Activated CD4-positive, alpha-beta memory T cell treated with anti-CD3 and anti-CD28 coated beads, Interleukin-2, amount 10 ng/mL, durations not matched to agents 7 days and 5 days (primary cell): ENCODE measurements around the gene NFAM1. TPM values are rescaled to one million over a fixed set of nuclear protein-coding genes. Genes with fewer than 3 reads are reported as not detected.

ENCODE experiments used
- CTCF ChIA-PET: fragments of 350-600 bp; sonication (Branson Sonifier 250); formaldehyde crosslinking; loops from one replicate; lab custom pipeline; 2021; ENCODE audit warnings: antibody characterized with exemption, inconsistent platforms; lab: Charles Lee
- POLR2A ChIA-PET: fragments of 350-600 bp; sonication (Branson Sonifier 250); formaldehyde crosslinking; loops from one replicate; lab custom pipeline; 2021; ENCODE audit warnings: antibody characterized with exemption; lab: Charles Lee
- DNase-seq: peaks from one replicate; pipeline ENCODE4 v3.0.0-alpha.2; 2020
- H3K27ac Mint-ChIP-seq: one replicate; pipeline ENCODE4 v1.8.0; 2021; ENCODE audit warnings: mild to moderate bottlenecking, mixed read lengths
- H3K27me3 Mint-ChIP-seq: one replicate; pipeline ENCODE4 v1.8.0; 2021; ENCODE audit warnings: mixed read lengths
- H3K36me3 Mint-ChIP-seq: one replicate; pipeline ENCODE4 v1.8.0; 2021; ENCODE audit warnings: low read depth, mixed read lengths
- H3K4me1 Mint-ChIP-seq: one replicate; pipeline ENCODE4 v1.8.0; 2021; ENCODE audit warnings: mixed read lengths
- H3K4me3 Mint-ChIP-seq: one replicate; pipeline ENCODE4 v1.8.0; 2021; ENCODE audit warnings: mild to moderate bottlenecking, mixed read lengths
- H3K9me3 Mint-ChIP-seq: one replicate; pipeline ENCODE4 v1.8.0; 2021; ENCODE audit warnings: mixed read lengths
- total RNA-seq, 2 experiments: library from RNA; stranded (reverse); gene quantifications; one replicate each; pipeline ENCODE4 v1.2.3, GENCODE V29; 2021

Gene NFAM1
- total RNA-seq, 2 experiments from 2014 or later, result 0.05 to 0.63 TPM

DNA sequence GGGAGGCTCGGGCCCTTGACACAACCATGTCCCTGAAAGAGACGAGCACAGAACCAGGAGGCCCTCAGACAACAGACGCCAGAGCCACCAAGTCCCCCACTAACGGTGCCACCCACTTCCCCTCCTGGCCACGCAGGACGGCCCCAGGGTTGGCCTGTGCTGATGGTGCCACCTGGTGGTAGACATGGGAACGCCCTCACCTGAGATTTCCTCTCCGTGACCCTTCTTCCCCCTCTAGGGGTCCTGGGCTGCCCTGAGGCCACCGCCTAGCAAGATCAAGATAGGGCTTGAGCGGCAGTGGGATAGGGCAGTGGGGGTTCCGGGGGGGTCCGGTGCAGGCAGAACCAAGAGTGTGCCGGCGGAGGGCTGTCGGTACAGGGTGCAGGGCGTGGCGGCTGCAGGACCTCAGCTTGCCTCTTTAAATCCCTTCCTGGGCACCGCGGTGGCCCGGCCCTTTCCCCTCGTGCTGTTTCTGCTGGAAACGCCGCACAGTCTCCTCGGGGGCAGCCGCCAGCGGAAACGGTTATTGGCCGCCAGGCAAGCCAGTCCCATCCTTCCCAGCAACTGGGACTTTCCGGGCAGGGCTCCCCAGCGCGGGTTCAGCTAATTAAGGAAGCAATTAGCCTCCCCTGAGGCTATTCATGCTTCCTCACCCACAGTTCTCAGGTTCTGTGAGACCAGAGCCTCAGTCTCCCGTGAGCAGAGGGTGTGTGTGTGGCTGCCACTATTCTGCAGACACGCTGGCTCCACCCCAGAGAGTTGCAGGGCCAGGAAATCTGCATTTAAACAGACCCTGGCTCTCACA is 5.5 kb upstream of the NFAM1 start:
- DNase-seq, result peak; percentile 86
- peaks cover 6% of the 10 kb centered on the region for H3K27me3 Mint-ChIP-seq
- H3K27ac Mint-ChIP-seq, result peak overlapping the region; percentile 61
- ChIA-PET CTCF (interaction anchor here (0.6 to 5.4 kb wide), 12 partner anchors 9 to 741 kb away, joined by 3 to 47 read pairs (median 4); partner anchors contain the start of gene NDUFA6), POLR2A (interaction anchor here (1.0 to 4.8 kb wide), 6 partner anchors 19 to 491 kb away, joined by 3 to 29 read pairs (median 4); partner anchors contain the start of genes CENPM, NDUFA6, POLDIP3 and SMDT1)
- no peaks in the 10 kb centered on the region for H3K36me3 Mint-ChIP-seq
- peak overlapping the region; percentile 79 for H3K4me3 Mint-ChIP-seq
- H3K9me3 Mint-ChIP-seq, result no peaks in the 10 kb centered on the region
- H3K4me1 Mint-ChIP-seq, result peaks cover 27% of the 10 kb centered on the region

DNA sequence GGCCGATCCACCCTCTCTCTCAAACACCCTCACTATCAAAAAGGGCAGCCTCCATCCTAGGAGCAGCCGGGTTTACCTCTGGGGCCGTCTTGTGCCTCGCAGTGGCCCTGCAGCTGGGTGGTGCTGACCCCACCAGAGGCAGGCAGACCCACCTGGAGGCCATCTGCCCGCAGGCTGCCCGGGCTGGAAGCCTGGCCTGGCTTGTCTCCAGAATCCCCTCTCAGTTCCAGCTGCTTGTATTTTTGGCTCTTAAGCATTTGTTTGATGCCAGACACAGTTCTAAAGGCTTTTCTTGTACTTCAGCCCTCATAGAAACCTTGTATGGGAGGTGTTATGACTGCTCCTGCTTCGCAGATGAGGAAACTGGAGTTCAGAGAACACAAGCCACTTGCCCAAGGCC is 4.2 kb upstream of the NFAM1 start:
- Mint-ChIP-seq H3K27me3 (peaks cover 12% of the 10 kb centered on the region), H3K36me3 (no peaks in the 10 kb centered on the region), H3K4me3 (no peak overlapping the region), H3K4me1 (peaks cover 27% of the 10 kb centered on the region), H3K27ac (no peak overlapping the region), H3K9me3 (no peaks in the 10 kb centered on the region)
- ChIA-PET CTCF (interaction anchor here (0.7 to 5.4 kb wide), 6 partner anchors 24 to 474 kb away, joined by 3 to 47 read pairs (median 5); partner anchors contain the start of gene NDUFA6), POLR2A (interaction anchor here (1.2 to 4.8 kb wide), 3 partner anchors 8 to 345 kb away, joined by 3 to 29 read pairs (median 3); partner anchors contain the start of gene NDUFA6)
- no peak for DNase-seq

DNA sequence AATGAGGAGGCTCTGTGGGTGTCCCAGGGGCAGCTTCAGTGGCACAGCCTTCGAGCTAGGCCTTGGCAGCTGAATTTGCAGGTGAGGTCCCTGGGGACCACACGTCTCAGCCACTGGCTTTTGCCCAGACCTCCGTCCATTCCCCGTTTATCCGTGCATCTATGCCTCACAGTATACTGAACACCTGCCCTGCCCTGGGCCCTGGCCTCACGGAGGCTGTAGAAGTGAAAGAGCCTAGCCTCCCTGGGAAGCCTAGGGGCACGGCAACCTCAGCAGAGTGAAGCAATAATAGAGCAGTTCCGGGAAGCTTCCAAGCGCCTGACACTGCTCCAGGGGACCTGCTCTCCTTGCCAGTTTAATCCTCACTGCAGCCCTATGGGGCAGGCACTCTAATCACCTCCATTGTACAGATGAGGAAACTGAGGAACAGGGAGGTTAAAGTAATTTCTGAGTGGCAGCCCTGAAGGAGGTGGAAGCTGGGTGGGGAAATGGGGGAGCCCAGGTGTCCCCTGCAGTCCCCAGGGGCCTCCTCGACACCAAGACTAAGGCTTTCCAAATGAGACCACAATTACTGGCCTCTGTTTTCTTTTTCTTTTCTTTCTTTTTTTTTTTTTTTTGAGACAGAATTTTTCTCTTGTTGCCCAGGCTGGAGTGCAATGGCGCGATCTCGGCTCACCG is 2.7 kb upstream of the NFAM1 start:
- no peak overlapping the region for H3K27ac Mint-ChIP-seq
- ChIA-PET POLR2A (interaction anchor here (1.2 to 1.5 kb wide), 2 partner anchors 9 to 344 kb away, joined by 3 to 4 read pairs; partner anchors contain the start of gene NDUFA6), CTCF (interaction anchor here (1.1 to 5.4 kb wide), 3 partner anchors 9 to 344 kb away, joined by 3 to 47 read pairs (median 4); partner anchors contain the start of gene NDUFA6)
- H3K4me1 Mint-ChIP-seq, result peaks cover 22% of the 10 kb centered on the region
- H3K4me3 Mint-ChIP-seq, result no peak overlapping the region
- peaks cover 21% of the 10 kb centered on the region for H3K27me3 Mint-ChIP-seq
- no peaks in the 10 kb centered on the region for H3K36me3 Mint-ChIP-seq
- no peaks in the 10 kb centered on the region for H3K9me3 Mint-ChIP-seq
- DNase-seq, result no peak

DNA sequence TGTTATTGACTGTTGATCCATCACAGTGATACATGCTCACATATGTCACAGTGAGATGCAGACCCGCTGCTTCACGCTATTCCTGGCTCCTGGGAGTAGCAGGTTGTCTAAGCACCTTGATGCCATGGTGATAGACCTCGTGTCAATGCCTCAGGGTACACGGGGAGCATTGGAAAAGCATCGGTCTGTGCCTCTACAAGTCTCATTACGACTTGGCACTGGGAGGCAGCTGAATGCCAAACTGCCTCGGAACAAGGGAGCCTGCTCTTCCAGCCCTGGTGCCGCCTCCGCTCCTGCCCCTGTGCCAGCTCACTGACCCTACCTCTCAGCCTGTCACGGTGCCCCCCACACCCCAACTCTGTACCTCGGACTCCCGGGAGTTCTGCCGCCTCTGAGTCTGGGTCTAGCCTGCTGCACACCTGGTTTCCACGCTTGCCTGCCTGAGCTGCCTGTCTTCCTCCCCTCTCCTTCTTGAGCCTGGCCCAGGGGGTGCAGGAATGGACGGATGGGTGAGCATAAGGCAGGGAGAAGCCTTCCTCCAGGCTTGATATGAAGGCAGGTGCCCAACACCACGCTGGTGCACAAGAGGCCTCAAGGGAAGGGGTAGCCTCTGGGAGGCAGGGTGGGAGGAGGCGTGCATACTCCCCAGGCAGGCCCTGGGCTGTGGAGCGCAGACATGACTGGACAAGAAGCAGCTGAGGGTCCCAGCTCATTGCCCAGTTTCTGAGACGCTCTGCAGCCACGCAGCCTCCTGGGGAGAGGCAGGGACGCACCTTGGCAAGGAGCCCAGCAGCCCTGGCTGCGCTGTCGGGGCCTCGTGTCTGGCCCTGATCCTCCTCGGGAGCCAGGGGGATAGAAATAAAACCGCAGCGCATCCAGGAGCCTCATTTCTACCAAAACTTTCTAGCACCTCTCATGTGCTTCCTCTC is 1.8 kb upstream of the NFAM1 start:
- Mint-ChIP-seq H3K36me3 (no peaks in the 10 kb centered on the region), H3K27me3 (peaks cover 21% of the 10 kb centered on the region), H3K9me3 (no peaks in the 10 kb centered on the region), H3K4me1 (peaks cover 14% of the 10 kb centered on the region), H3K4me3 (no peak overlapping the region), H3K27ac (no peak overlapping the region)
- no peak for DNase-seq
- POLR2A ChIA-PET, result interaction anchor here (0.8 to 1.5 kb wide), 2 partner anchors 16 to 343 kb away, joined by 3 to 4 read pairs; partner anchors contain the start of gene NDUFA6
- CTCF ChIA-PET, result no interaction called here

DNA sequence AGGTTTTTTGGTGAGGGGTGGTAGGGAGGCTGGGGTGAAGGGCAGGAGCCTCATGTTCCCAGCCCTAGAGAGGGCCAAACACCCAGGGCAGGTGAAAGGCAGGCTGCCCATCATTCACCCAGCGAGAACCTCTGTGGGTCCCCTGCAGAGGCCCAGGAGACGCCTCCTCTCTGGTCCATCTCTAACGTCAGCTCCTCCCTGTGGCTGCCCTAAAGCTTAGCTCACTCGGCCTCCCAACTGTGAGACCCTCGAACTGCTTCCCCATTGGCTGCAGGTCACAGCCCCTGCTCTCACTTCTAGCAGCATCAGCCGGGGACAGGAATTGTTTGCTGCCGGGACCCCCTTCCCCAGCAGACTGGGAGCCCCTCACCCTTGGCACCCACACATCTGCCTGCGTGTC is 615 bp upstream of the NFAM1 start:
- no peak for DNase-seq
- no peaks in the 10 kb centered on the region for H3K36me3 Mint-ChIP-seq
- H3K9me3 Mint-ChIP-seq, result no peaks in the 10 kb centered on the region
- ChIA-PET POLR2A (interaction anchor here (0.8 kb wide), 1 partner anchor 15 kb away, joined by 3 read pairs; no protein-coding TSS in a partner anchor), CTCF (interaction anchor here (1.1 kb wide), 1 partner anchor 11 kb away, joined by 3 read pairs; no protein-coding TSS in a partner anchor)
- H3K27ac Mint-ChIP-seq, result no peak overlapping the region
- H3K27me3 Mint-ChIP-seq, result peaks cover 23% of the 10 kb centered on the region
- H3K4me3 Mint-ChIP-seq, result no peak overlapping the region
- peaks cover 7% of the 10 kb centered on the region for H3K4me1 Mint-ChIP-seq

DNA sequence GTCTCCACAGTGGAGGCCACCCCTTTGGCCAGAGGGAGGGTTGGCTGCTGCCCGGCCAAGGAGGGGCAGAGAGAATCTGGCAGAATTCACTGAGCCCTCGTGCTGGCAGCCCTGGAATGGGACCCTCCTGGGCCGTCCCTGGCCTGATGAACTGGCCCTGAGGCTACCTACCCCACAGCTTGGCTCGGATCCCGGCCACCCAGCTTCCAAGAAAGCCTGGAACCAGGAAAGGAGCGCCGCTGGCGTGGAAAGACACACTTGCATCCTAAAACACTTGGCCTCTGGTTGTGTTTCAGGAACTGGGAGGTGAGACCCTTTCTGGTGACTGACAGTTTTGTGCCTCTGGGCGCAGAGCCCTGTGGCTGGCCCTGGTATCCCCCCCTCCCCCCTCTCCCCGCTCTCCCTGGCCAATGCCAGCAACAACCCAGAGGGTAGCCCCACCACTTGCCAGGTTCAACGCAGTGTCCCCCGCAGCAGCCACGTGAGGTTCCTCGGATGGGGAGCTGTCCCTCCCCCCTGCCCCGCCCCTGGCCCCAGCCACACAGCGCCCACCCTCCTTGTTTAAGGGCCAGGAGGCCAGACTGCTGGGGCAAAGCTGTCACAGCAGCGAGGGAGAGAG is 693 bp downstream of the NFAM1 start:
- Mint-ChIP-seq H3K27me3 (peaks cover 19% of the 10 kb centered on the region), H3K4me3 (no peak overlapping the region), H3K9me3 (no peaks in the 10 kb centered on the region), H3K27ac (no peak overlapping the region), H3K4me1 (peaks cover 2% of the 10 kb centered on the region), H3K36me3 (no peaks in the 10 kb centered on the region)
- POLR2A ChIA-PET, result no interaction called here
- CTCF ChIA-PET, result interaction anchor here (1.1 kb wide), 1 partner anchor 12 kb away, joined by 3 read pairs; no protein-coding TSS in a partner anchor
- no peak for DNase-seq

DNA sequence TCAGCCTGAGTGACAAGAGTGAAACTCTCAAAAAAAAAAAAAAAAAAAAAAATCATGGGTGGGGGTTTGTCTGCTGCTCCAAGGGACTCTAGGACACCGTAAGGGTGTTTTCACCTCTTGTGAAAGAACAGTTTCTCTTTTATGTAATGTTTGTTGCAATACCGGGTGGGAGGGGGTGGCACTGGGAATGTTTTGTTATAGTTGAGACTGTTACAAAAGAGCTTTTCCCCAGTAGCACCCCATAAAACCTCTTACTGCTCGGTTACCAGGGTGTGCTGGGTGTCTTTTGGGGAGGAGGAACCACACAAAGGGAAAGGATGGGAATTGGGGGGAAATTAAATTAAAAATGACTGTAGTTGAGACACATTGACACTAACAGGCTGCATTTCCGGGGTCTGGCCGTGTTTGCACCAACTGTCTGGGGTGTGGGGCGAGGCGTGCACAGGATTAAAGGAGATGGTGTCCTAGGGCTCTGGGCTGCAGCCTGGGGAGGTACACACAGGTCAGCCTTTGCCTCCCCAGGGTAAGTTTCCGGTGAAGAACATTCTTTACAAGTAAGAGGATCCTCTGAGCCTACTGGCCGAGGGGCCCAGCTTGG is 1.6 kb downstream of the NFAM1 start:
- no peak for DNase-seq
- H3K4me1 Mint-ChIP-seq, result no peaks in the 10 kb centered on the region
- ChIA-PET POLR2A (no interaction called here), CTCF (interaction anchor here (0.7 kb wide), 1 partner anchor 195 kb away, joined by 5 read pairs; no protein-coding TSS in a partner anchor)
- H3K27ac Mint-ChIP-seq, result no peak overlapping the region
- peaks cover 17% of the 10 kb centered on the region for H3K27me3 Mint-ChIP-seq
- H3K4me3 Mint-ChIP-seq, result no peak overlapping the region
- no peaks in the 10 kb centered on the region for H3K9me3 Mint-ChIP-seq
- H3K36me3 Mint-ChIP-seq, result no peaks in the 10 kb centered on the region

DNA sequence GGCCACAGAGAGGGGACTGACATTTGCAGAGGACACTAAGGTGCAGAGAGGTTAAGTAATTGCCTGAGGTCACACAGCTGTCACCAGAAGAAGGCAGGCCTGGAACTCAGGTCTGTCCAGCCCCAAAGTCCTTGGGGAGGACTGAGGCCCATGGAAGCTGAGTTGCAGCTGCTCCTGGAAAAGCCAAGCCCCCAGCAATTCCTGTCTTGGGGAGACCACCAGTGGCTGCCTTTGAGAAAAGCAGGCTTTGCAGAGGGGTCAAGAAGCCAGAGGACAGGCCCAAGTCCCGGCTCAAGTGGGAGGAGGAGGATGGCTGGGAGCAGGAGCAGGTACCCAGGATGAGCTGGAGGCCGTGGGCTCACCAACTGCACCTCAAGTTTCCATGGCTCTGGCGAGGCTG is 3.4 kb downstream of the NFAM1 start:
- ChIA-PET CTCF (no interaction called here), POLR2A (no interaction called here)
- Mint-ChIP-seq H3K9me3 (no peaks in the 10 kb centered on the region), H3K27me3 (peaks cover 17% of the 10 kb centered on the region), H3K4me3 (no peak overlapping the region), H3K36me3 (no peaks in the 10 kb centered on the region), H3K27ac (no peak overlapping the region), H3K4me1 (no peaks in the 10 kb centered on the region)
- no peak for DNase-seq

DNA sequence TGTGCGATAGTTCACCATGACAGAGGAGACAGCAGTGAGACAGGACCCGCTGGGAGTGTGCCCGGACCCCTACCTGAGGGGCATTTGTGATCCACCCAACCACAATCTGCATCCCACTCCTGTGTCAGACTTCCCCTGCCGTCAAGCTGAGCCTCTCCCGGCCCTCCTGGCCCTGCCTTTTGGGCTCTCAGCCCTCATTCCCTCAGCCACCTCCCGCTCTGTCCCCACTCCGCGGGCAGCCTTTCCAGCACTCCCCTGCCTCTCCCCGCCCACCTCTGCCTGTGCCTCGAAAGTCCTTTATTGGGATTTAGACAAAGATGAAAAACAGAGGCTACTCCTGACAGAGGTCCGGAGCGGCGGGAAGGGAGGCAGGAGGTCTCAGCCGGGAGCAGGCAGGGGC is 4.2 kb downstream of the NFAM1 start:
- no peaks in the 10 kb centered on the region for H3K36me3 Mint-ChIP-seq
- H3K9me3 Mint-ChIP-seq, result no peaks in the 10 kb centered on the region
- POLR2A ChIA-PET, result no interaction called here
- no peaks in the 10 kb centered on the region for H3K4me1 Mint-ChIP-seq
- CTCF ChIA-PET, result no interaction called here
- peaks cover 17% of the 10 kb centered on the region for H3K27me3 Mint-ChIP-seq
- DNase-seq, result no peak
- H3K27ac Mint-ChIP-seq, result no peak overlapping the region
- H3K4me3 Mint-ChIP-seq, result no peak overlapping the region

DNA sequence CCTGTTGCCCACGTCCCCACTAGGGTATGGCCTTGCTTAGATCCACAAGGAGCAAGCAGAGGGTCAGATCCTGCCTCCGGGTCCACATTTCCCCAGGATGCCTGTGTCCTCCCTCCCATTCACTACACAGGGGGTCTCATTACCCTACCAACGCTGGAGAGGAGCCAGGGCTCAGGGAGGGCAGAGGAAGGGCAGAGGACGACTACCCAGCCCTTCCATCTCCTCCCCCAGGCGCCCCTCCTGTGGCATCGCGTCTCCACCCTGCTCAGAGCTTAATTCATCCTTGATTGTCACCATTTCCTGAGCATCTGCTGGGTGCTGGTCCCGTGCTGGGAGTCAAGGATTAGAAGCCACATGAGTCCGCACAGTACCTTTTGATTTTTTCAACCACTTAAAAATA is 5.0 kb downstream of the NFAM1 start:
- ChIA-PET CTCF (no interaction called here), POLR2A (no interaction called here)
- no peak for DNase-seq
- H3K9me3 Mint-ChIP-seq, result no peaks in the 10 kb centered on the region
- no peak overlapping the region for H3K4me3 Mint-ChIP-seq
- H3K4me1 Mint-ChIP-seq, result no peaks in the 10 kb centered on the region
- H3K36me3 Mint-ChIP-seq, result no peaks in the 10 kb centered on the region
- H3K27me3 Mint-ChIP-seq, result peaks cover 13% of the 10 kb centered on the region
- H3K27ac Mint-ChIP-seq, result no peak overlapping the region

DNA sequence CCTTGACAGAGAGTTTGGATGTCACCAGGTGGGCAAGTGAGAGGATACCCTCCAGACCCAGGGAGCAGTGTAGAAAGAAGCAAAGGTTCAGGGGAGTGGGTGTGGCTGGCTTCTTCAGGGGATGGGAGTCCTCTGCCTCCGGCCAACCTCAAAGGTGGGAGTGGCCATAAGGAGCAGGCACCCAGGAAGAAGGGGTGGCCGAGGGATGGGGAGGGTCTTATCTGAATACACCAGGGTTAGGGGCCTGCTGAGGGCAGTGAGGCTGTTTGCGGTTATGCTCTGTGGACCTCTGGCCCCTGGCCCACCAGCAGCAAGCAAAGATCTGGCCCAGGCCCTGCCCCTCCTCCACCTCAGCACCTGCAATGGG is 6.2 kb downstream of the NFAM1 start:
- H3K27me3 Mint-ChIP-seq, result peaks cover 8% of the 10 kb centered on the region
- ChIA-PET CTCF (no interaction called here), POLR2A (no interaction called here)
- H3K36me3 Mint-ChIP-seq, result no peaks in the 10 kb centered on the region
- H3K4me3 Mint-ChIP-seq, result no peak overlapping the region
- H3K4me1 Mint-ChIP-seq, result peaks cover 2% of the 10 kb centered on the region
- no peak for DNase-seq
- H3K27ac Mint-ChIP-seq, result no peak overlapping the region
- no peaks in the 10 kb centered on the region for H3K9me3 Mint-ChIP-seq
